GM20431 (cell line): ENCODE results near the gene UST.
"Not testable (repeated sequence)": the region's sequence is repeated elsewhere in the genome, so short reads cannot be mapped to it uniquely, and the experiment has no call there.

ENCODE experiments used
- in situ Hi-C: fragments of 300-500 bp; cut with MseI, MboI; formaldehyde crosslinking; loops from one replicate; pipeline ENCODE4 v1.15.0; 2020; ENCODE audit warnings: low sequenced_read_pairs; ENCODE audit not compliant: unreplicated experiment

Gene UST

GRCh38 chr6:149086363-149086762 is 339.5 kb downstream of the UST start:
- in situ Hi-C loops: loop anchor here (25.0 kb wide), 1 partner anchor 351 kb away; no protein-coding TSS in a partner anchor

GRCh38 chr6:149087898-149088297 is 341.1 kb downstream of the UST start:
- in situ Hi-C loops: loop anchor here (25.0 kb wide), 1 partner anchor 349 kb away; no protein-coding TSS in a partner anchor

- in situ Hi-C loops: loop anchor here (25.0 kb wide), 1 partner anchor 349 kb away; no protein-coding TSS in a partner anchor
These were observed 341.5 kb downstream of the UST start for GRCh38 chr6:149088361-149088760.

GRCh38 chr6:149089510-149089909 is 342.7 kb downstream of the UST start:
- in situ Hi-C loops: loop anchor here (25.0 kb wide), 1 partner anchor 348 kb away; no protein-coding TSS in a partner anchor

GRCh38 chr6:149090937-149091336 is 344.1 kb downstream of the UST start:
- in situ Hi-C loops: loop anchor here (25.0 kb wide), 1 partner anchor 346 kb away; no protein-coding TSS in a partner anchor

GRCh38 chr6:149093643-149094042 is 346.8 kb downstream of the UST start:
- in situ Hi-C loops: loop anchor here (25.0 kb wide), 1 partner anchor 344 kb away; no protein-coding TSS in a partner anchor

- in situ Hi-C loops: loop anchor here (25.0 kb wide), 1 partner anchor 343 kb away; no protein-coding TSS in a partner anchor
These were observed 347.3 kb downstream of the UST start for GRCh38 chr6:149094156-149094555.

GRCh38 chr6:149094934-149095351 is 348.1 kb downstream of the UST start:
- in situ Hi-C loops: loop anchor here (25.0 kb wide), 1 partner anchor 342 kb away; no protein-coding TSS in a partner anchor

GRCh38 chr6:149095842-149096241 is 349.0 kb downstream of the UST start:
- in situ Hi-C loops: loop anchor here (25.0 kb wide), 1 partner anchor 341 kb away; no protein-coding TSS in a partner anchor

- in situ Hi-C loops: loop anchor here (25.0 kb wide), 1 partner anchor 340 kb away; no protein-coding TSS in a partner anchor
These were observed 351.0 kb downstream of the UST start for GRCh38 chr6:149097794-149098193.

- in situ Hi-C loops: loop anchor here (25.0 kb wide), 1 partner anchor 339 kb away; no protein-coding TSS in a partner anchor
These were observed 352.0 kb downstream of the UST start for GRCh38 chr6:149098700-149099276.

GRCh38 chr6:149102324-149102723 is 355.5 kb downstream of the UST start:
- in situ Hi-C loops: no loop called here

GRCh38 chr6:149103950-149104349 is 357.1 kb downstream of the UST start:
- in situ Hi-C loops: not testable (repeated sequence)

GRCh38 chr6:149107520-149107919 is 360.7 kb downstream of the UST start:
- in situ Hi-C loops: no loop called here

GRCh38 chr6:149108038-149108748 is 361.4 kb downstream of the UST start:
- in situ Hi-C loops: no loop called here

- in situ Hi-C loops: no loop called here
These were observed 361.9 kb downstream of the UST start for GRCh38 chr6:149108749-149109100.

GRCh38 chr6:149109397-149110070 is 362.7 kb downstream of the UST start:
- in situ Hi-C loops: no loop called here

GRCh38 chr6:149111556-149112115 is 364.8 kb downstream of the UST start:
- in situ Hi-C loops: no loop called here

- in situ Hi-C loops: no loop called here
These were observed 366.1 kb downstream of the UST start for GRCh38 chr6:149112976-149113375.

GRCh38 chr6:149114167-149114566 is 367.3 kb downstream of the UST start:
- in situ Hi-C loops: no loop called here
